ENCODE data around the gene HSPA4.

HSPA4 gene

DNA sequence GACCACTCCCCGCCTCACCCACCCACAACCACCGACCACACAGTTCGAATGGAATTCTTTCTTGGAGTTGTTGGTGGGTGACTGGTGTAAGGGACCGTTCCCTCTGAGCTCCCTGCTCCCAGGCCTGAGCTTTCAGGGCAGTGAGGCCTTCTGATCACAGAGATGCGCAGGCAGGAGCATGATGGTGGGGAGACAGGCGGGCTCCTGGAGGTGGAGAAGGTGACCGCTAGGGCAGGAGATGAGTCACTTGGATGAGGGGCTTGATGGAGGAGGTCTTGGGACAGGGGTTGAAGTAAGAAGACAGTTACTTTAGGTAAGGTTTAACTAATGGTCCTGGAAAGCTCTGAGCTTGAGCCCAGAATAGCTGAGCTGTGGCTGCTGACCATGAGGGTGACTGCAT, 88.5 kb downstream of the HSPA4 start:
- H3K4me3 ChIP-seq (ENCODE audit: low read length, poor library complexity, severe bottlenecking) = no peak overlapping the region
- H3K9me3 ChIP-seq (ENCODE audit: insufficient read depth, low read depth, low read length) = no peaks in the 10 kb centered on the region
- H3F3A ChIP-seq (ENCODE audit: low read depth) = no peaks in the 10 kb centered on the region
- H3K27me3 ChIP-seq (ENCODE audit: insufficient read depth, low read length, poor library complexity, severe bottlenecking) = no peaks in the 10 kb centered on the region
- no peak overlapping the region for H3K4me2 ChIP-seq (ENCODE audit: low read depth, low read length, poor library complexity, severe bottlenecking)
- H3K9ac ChIP-seq (ENCODE audit: low read depth, low read length, poor library complexity, severe bottlenecking) = no peak overlapping the region
- no peak overlapping the region for H2AFZ ChIP-seq (ENCODE audit: low read length)
- H3K9me2 ChIP-seq (replicated peaks; ENCODE audit: low read depth, low read length) = no peaks in the 10 kb centered on the region
- H4K20me1 ChIP-seq (ENCODE audit: insufficient read depth, low read length, poor library complexity, severe bottlenecking) = no peaks in the 10 kb centered on the region
- H3K4me1 ChIP-seq (ENCODE audit: insufficient read depth, low read length, poor library complexity, severe bottlenecking) = no peaks in the 10 kb centered on the region
- H3K36me3 ChIP-seq (ENCODE audit: insufficient read depth, low read length) = no peaks in the 10 kb centered on the region
- TF ChIP-seq, protein P1, sequence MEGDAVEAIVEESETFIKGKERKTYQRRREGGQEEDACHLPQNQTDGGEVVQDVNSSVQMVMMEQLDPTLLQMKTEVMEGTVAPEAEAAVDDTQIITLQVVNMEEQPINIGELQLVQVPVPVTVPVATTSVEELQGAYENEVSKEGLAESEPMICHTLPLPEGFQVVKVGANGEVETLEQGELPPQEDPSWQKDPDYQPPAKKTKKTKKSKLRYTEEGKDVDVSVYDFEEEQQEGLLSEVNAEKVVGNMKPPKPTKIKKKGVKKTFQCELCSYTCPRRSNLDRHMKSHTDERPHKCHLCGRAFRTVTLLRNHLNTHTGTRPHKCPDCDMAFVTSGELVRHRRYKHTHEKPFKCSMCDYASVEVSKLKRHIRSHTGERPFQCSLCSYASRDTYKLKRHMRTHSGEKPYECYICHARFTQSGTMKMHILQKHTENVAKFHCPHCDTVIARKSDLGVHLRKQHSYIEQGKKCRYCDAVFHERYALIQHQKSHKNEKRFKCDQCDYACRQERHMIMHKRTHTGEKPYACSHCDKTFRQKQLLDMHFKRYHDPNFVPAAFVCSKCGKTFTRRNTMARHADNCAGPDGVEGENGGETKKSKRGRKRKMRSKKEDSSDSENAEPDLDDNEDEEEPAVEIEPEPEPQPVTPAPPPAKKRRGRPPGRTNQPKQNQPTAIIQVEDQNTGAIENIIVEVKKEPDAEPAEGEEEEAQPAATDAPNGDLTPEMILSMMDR (conservative IDR thresholded peaks at IDR 0.05; ENCODE audit: low read length) = no peak
- no peak for TF ChIP-seq EZH2phosphoT487 (IDR thresholded peaks at IDR 0.05; ENCODE audit: borderline replicate concordance)
- H3K79me2 ChIP-seq (ENCODE audit: insufficient read depth, low read length) = no peaks in the 10 kb centered on the region

DNA sequence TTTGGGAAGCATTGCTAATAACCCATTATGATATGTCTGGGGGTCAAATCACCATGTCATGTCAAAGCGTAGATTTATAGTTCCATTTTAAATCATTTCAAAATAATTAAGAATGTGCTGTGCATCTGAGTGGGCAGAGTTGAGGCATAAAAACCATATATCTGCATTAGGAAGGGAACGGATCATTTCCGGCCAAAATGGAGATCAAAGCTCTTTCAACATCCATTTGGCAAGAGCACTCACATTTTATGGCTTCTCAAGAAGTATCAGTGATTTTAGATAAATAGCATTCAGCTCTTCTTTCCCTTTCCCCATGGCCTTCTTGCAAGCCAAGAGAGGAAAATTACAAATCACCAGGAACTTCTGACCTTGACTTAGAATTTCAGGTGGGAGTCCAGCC, 89.9 kb downstream of the HSPA4 start:
- TF ChIP-seq, protein P1 (conservative IDR thresholded peaks at IDR 0.05; ENCODE audit: low read length) = no peak
- TF ChIP-seq EZH2phosphoT487 (IDR thresholded peaks at IDR 0.05; ENCODE audit: borderline replicate concordance) = no peak
- H3K9ac ChIP-seq (ENCODE audit: low read depth, low read length, poor library complexity, severe bottlenecking) = no peak overlapping the region
- H3K36me3 ChIP-seq (ENCODE audit: insufficient read depth, low read length) = no peaks in the 10 kb centered on the region
- H2AFZ ChIP-seq (ENCODE audit: low read length) = no peak overlapping the region
- no peaks in the 10 kb centered on the region for H3K27me3 ChIP-seq (ENCODE audit: insufficient read depth, low read length, poor library complexity, severe bottlenecking)
- H3F3A ChIP-seq (ENCODE audit: low read depth) = no peaks in the 10 kb centered on the region
- no peaks in the 10 kb centered on the region for H3K4me1 ChIP-seq (ENCODE audit: insufficient read depth, low read length, poor library complexity, severe bottlenecking)
- H3K4me3 ChIP-seq (ENCODE audit: low read length, poor library complexity, severe bottlenecking) = no peak overlapping the region
- H4K20me1 ChIP-seq (ENCODE audit: insufficient read depth, low read length, poor library complexity, severe bottlenecking) = no peaks in the 10 kb centered on the region
- H3K9me3 ChIP-seq (ENCODE audit: insufficient read depth, low read depth, low read length) = no peaks in the 10 kb centered on the region
- no peak overlapping the region for H3K4me2 ChIP-seq (ENCODE audit: low read depth, low read length, poor library complexity, severe bottlenecking)
- no peaks in the 10 kb centered on the region for H3K79me2 ChIP-seq (ENCODE audit: insufficient read depth, low read length)
- no peaks in the 10 kb centered on the region for H3K9me2 ChIP-seq (replicated peaks; ENCODE audit: low read depth, low read length)

DNA sequence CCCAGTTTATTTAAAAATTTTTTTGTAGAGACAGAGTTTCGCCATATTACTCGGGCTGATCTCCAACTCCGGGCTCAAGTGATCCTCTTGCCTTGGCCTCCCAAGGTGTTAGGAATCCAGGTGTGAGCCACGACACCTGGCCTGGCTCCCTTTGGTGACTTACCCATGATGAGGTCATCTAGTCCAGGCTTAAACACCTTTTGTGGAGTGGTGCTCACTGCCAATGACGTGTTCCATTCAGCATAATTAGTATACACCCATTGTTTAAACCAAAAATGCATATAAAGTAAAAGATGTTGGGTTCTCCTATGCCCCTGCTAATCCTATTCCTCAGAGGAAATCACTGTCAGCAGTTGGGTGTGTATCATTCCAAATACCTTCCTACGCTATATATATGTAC, 91.0 kb downstream of the HSPA4 start:
- peaks cover 2% of the 10 kb centered on the region for H3K4me1 ChIP-seq (ENCODE audit: insufficient read depth, low read length, poor library complexity, severe bottlenecking)
- no peak overlapping the region for H3K9ac ChIP-seq (ENCODE audit: low read depth, low read length, poor library complexity, severe bottlenecking)
- H3K9me3 ChIP-seq (ENCODE audit: insufficient read depth, low read depth, low read length) = no peaks in the 10 kb centered on the region
- no peak overlapping the region for H3K4me3 ChIP-seq (ENCODE audit: low read length, poor library complexity, severe bottlenecking)
- no peaks in the 10 kb centered on the region for H3K27me3 ChIP-seq (ENCODE audit: insufficient read depth, low read length, poor library complexity, severe bottlenecking)
- H3K36me3 ChIP-seq (ENCODE audit: insufficient read depth, low read length) = no peaks in the 10 kb centered on the region
- no peaks in the 10 kb centered on the region for H3K79me2 ChIP-seq (ENCODE audit: insufficient read depth, low read length)
- no peaks in the 10 kb centered on the region for H3K9me2 ChIP-seq (replicated peaks; ENCODE audit: low read depth, low read length)
- no peaks in the 10 kb centered on the region for H4K20me1 ChIP-seq (ENCODE audit: insufficient read depth, low read length, poor library complexity, severe bottlenecking)
- TF ChIP-seq, protein P1 (conservative IDR thresholded peaks at IDR 0.05; ENCODE audit: low read length) = no peak
- TF ChIP-seq EZH2phosphoT487 (IDR thresholded peaks at IDR 0.05; ENCODE audit: borderline replicate concordance) = no peak
- H3F3A ChIP-seq (ENCODE audit: low read depth) = no peaks in the 10 kb centered on the region
- no peak overlapping the region for H3K4me2 ChIP-seq (ENCODE audit: low read depth, low read length, poor library complexity, severe bottlenecking)
- H2AFZ ChIP-seq (ENCODE audit: low read length) = no peak overlapping the region
